ENCODE data around the gene BANP.
"Not testable (repeated sequence)": the region's sequence is repeated elsewhere in the genome, so short reads cannot be mapped to it uniquely, and the experiment has no call there.

Gene BANP

DNA sequence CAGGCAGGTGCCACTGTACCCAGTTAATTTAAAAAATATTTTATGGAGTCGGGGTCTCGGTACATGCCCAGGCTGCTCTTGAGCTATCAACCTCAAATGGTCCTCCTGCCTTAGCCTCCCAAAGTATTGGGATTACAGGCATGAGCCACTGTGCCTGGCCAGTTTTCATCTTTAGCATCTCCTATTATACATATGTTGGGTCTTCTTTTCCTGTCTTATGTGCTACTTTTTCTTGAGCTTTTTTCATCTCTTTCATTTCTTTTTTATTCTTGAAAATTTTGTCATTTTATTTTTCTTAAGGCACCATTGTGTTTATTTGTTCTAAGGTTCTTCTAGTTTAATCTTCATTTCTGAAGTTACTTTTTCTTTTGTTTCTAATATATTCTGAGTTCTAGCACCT is 20.7 kb downstream of the BANP start:
- no peak for TF ChIP-seq ZFX (IDR thresholded peaks at IDR 0.05)
- TF ChIP-seq, protein P1, sequence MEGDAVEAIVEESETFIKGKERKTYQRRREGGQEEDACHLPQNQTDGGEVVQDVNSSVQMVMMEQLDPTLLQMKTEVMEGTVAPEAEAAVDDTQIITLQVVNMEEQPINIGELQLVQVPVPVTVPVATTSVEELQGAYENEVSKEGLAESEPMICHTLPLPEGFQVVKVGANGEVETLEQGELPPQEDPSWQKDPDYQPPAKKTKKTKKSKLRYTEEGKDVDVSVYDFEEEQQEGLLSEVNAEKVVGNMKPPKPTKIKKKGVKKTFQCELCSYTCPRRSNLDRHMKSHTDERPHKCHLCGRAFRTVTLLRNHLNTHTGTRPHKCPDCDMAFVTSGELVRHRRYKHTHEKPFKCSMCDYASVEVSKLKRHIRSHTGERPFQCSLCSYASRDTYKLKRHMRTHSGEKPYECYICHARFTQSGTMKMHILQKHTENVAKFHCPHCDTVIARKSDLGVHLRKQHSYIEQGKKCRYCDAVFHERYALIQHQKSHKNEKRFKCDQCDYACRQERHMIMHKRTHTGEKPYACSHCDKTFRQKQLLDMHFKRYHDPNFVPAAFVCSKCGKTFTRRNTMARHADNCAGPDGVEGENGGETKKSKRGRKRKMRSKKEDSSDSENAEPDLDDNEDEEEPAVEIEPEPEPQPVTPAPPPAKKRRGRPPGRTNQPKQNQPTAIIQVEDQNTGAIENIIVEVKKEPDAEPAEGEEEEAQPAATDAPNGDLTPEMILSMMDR (conservative IDR thresholded peaks at IDR 0.05), result no peak
- no peak overlapping the region for H3K27ac ChIP-seq

DNA sequence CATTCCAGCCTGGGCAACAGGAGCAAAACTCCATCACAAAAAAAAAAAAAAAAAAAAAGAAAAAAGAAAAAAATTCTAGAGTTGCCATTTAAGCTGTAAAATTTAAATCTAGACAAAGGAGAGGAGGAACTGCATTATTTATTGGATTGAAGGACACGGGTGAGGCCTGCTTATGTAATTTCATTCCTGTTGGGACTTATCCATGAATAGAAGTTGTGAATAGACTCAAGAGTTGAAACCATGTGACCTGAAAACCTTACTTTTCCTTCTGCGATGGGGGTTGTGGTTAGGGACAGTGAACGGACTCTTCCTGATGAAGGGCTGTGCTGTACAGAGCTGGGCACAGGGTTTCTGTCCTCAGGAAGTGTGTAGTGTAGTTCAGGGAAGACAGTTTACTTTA is 22.5 kb downstream of the BANP start:
- H3K27ac ChIP-seq, result no peak overlapping the region
- TF ChIP-seq, protein P1 (conservative IDR thresholded peaks at IDR 0.05), result no peak
- TF ChIP-seq ZFX (IDR thresholded peaks at IDR 0.05), result no peak

DNA sequence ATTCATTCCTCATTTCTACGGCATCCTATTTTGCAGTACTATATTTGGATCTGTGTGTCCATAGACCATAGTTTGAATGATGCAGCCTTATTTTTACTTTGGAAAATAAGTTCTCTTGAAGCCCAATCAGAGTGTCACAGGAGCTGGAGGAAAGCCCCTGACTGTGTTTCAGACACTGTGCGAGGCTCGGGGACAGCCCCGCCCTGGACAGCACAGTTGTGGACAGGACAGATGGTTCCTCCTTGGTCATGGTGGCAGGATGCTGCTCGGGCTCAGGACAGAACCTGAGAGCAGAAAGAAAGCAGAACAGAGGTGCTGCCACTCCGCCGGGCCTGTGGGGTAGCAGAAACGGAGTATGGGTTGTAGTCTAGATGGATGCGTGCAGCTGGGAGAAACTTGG is 22.9 kb downstream of the BANP start:
- H3K27ac ChIP-seq, result no peak overlapping the region
- TF ChIP-seq, protein P1 (conservative IDR thresholded peaks at IDR 0.05), result no peak
- no peak for TF ChIP-seq ZFX (IDR thresholded peaks at IDR 0.05)

DNA sequence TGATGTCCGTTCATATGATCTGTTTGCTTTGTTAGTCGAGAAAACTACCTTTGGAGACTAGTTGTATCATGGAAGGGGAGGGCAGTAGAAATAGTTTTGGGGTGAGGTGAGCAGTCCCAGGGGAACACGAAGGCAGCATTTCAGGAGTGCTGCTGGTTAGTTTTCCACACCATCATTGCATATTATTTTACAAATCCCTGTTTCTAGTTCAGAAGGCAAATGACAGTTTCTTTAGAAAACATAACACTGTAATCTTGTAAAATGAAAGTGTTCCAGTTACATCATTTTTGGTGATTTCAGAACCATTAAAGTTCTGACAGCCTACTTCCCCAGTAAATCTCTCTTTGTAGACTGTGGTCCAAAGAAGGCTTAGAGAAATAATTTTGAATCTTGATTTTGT is 25.4 kb downstream of the BANP start:
- TF ChIP-seq, protein P1 (conservative IDR thresholded peaks at IDR 0.05), result no peak
- TF ChIP-seq ZFX (IDR thresholded peaks at IDR 0.05), result no peak
- H3K27ac ChIP-seq, result no peak overlapping the region

DNA sequence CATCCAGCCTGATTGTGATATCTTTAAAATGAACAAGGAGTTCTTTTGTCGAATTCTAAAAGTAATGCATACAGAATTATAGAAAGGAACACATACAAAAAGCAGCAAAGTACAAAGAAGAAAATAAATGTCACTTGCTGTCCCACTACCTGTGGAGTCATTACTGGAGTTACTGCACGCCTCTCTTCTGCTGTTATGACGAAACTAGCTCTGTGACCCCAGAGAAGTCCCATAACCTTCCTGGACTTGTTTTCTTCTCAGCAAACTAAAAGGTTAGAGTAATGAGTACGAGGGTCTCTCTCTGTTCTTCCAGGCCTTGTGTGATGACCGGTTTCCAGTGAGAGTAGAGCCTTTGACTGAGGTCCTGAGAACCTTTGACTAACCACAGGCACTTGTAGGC is 26.9 kb downstream of the BANP start:
- TF ChIP-seq, protein P1 (conservative IDR thresholded peaks at IDR 0.05), result no peak
- no peak for TF ChIP-seq ZFX (IDR thresholded peaks at IDR 0.05)
- no peak overlapping the region for H3K27ac ChIP-seq

DNA sequence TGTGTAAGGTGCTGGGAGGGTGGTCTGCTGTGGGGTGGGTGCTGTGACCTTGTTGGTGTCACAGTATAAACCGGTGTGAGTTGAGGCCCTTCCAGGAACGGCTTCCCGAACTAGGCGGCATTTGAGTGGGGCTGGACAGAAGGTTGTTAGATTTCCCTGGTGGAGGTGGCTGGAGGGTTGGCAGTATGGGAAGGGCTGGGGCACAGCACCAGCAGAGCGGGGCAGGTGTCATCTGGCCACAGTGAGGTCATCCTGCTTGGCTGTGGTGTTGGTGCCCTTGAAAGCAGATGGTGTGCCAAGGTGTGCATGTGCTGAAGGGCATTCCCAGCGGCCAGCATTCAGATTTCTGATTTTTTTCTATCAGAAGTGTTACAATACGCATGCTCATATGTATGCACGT is 28.1 kb downstream of the BANP start:
- no peak overlapping the region for H3K27ac ChIP-seq
- no peak for TF ChIP-seq ZFX (IDR thresholded peaks at IDR 0.05)

DNA sequence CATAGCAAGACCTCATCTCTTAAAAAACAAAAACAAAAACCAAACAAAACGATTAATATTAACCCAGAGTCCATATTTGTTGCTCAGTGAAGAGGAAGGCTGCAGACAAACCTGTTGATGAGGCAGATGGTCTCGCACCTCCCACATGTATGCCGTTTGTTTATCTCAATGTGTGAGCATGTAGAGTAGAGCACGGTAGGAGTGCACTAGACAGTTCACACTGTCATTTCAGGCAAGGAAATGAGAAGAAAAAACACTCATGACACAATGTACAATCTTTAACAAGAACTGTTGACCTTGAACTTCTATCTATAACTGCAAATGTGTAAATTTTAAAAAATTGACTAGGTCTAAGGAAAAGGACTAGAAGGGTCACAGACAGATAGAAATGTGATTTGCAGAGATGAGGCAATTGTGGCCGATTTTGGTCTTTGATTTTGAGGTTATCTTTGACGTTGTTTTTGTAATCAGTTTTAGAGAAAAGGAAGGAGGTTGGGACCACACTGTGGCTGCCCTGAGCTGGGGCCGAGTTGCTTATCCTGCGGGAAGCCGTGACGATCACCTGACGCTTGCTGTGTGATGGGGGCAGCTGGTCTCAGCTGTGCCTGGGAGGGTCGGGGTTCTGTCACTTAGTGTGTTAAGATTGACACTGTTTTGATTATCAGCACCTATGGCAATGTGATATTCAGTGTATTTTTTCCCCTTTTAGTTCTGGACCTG is 28.8 kb downstream of the BANP start:
- not testable (repeated sequence) for H3K27ac ChIP-seq

DNA sequence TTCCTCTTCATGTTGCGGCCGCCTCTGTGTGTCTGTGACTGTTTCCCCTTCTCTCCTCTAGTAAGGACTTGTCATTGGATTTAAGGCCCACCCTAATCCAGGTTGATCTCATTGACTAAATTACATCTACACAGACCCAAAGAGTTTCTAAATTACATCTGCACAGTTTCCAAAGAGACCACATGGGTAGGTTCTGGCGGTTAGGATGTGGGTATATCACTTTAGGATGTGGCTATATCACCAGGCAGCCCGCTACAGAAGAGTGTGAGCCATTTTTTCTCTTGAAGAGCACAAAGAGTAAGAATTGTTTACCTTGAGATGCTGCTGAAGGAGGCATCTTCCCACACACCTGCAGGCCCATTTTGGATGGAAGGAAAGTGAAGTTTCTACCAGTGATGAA is 30.1 kb downstream of the BANP start:
- H3K27ac ChIP-seq, result not testable (repeated sequence)

DNA sequence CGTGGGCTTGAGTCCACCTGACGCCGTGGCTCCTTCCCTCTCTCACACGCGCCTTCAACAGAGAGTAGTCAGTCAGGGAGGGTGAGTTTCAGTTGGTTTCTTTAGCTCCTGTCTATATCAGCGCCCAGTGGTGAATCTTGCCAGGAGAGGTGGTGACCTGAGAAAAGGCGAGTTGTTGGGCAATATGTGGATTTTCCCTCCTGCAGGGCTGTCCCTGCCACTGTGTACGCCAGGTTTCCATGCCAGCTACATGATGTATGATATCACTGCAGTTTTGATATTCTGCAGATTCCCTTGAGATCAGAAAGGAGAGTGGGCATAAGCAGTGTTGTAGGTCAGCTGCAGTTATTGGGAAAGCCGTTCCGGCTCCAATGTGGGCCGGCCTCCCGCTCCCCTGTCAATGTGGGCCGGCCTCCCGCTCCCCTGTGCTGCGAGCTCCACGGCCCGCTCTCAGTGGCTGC is 31.4 kb downstream of the BANP start:
- TF ChIP-seq, protein P1 (conservative IDR thresholded peaks at IDR 0.05), result no peak
- TF ChIP-seq ZFX (IDR thresholded peaks at IDR 0.05), result no peak
- no peak overlapping the region for H3K27ac ChIP-seq

Measured in C4-2B (cell line).